Ishikawa (cell line): ENCODE measurements around the gene GYS2.

ENCODE experiments used
- CEBPB ChIP-seq: IDR thresholded peaks from 2 replicates; pipeline ENCODE4 v1.6.1; 2012
- CREB1 ChIP-seq: IDR thresholded peaks from 2 replicates; pipeline ENCODE4 v1.6.1; 2012; ENCODE audit warnings: low read depth
- EGR1 ChIP-seq: IDR thresholded peaks from 2 replicates; pipeline ENCODE4 v1.6.1; 2012
- EP300 ChIP-seq: IDR thresholded peaks from 2 replicates; pipeline ENCODE4 v1.6.1; 2012; ENCODE audit warnings: borderline replicate concordance
- FOXM1 ChIP-seq: IDR thresholded peaks from 2 replicates; pipeline ENCODE4 v1.6.1; 2012; ENCODE audit warnings: low read depth, borderline replicate concordance
- NFIC ChIP-seq: IDR thresholded peaks from 2 replicates; pipeline ENCODE4 v1.6.1; 2012
- RAD21 ChIP-seq: IDR thresholded peaks from 2 replicates; pipeline ENCODE4 v1.6.1; 2012; ENCODE audit warnings: low read depth
- REST ChIP-seq: IDR thresholded peaks from 2 replicates; pipeline ENCODE4 v1.6.1; 2012; ENCODE audit warnings: low read depth, mild to moderate bottlenecking
- TAF1 ChIP-seq: IDR thresholded peaks from 2 replicates; pipeline ENCODE4 v1.6.1; 2012; ENCODE audit warnings: low read depth, mild to moderate bottlenecking
- TCF12 ChIP-seq: IDR thresholded peaks from 2 replicates; pipeline ENCODE4 v1.6.1; 2012; ENCODE audit warnings: low read depth
- TEAD4 ChIP-seq: IDR thresholded peaks from 2 replicates; pipeline ENCODE4 v1.6.1; 2012
- YY1 ChIP-seq: IDR thresholded peaks from 2 replicates; pipeline ENCODE4 v1.6.1; 2012; ENCODE audit warnings: low read depth
- ZBTB7A ChIP-seq: IDR thresholded peaks from 2 replicates; pipeline ENCODE4 v1.6.1; 2012; ENCODE audit warnings: low read depth
- TF ChIP-seq, protein P1 (sequence below): IDR thresholded peaks from 2 replicates; pipeline ENCODE4 v1.6.1; 2012
- TF ChIP-seq, protein P2 (sequence below): IDR thresholded peaks from 2 replicates; pipeline ENCODE4 v1.6.1; 2012

GYS2 gene

DNA sequence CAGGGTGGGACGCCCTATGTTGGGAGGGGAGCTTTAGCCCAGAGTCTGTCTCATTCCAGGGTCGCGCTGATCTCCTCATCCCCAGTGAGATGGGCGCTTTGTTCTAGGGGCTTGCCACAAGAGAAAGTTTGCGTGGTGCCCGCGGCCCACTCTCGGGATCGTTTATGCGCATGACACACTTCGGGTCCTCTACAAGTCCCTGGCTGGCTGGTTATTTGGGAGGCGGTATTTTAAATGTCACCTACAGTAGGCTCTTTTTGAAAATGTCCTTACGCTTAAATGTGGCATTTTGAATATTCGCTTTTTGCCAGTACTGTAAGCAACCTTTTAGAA is 102.5 kb downstream of the GYS2 start:
- TF ChIP-seq EP300 (no peak), NFIC (no peak), ZBTB7A (no peak), REST (no peak), CEBPB (no peak), TEAD4 (no peak), CREB1 (no peak), TCF12 (no peak), YY1 (no peak), TAF1 (no peak), RAD21 (no peak)
- TF ChIP-seq, protein P1, sequence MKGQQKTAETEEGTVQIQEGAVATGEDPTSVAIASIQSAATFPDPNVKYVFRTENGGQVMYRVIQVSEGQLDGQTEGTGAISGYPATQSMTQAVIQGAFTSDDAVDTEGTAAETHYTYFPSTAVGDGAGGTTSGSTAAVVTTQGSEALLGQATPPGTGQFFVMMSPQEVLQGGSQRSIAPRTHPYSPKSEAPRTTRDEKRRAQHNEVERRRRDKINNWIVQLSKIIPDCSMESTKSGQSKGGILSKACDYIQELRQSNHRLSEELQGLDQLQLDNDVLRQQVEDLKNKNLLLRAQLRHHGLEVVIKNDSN: no peak
- TF ChIP-seq, protein P2, sequence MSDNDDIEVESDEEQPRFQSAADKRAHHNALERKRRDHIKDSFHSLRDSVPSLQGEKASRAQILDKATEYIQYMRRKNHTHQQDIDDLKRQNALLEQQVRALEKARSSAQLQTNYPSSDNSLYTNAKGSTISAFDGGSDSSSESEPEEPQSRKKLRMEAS: no peak

DNA sequence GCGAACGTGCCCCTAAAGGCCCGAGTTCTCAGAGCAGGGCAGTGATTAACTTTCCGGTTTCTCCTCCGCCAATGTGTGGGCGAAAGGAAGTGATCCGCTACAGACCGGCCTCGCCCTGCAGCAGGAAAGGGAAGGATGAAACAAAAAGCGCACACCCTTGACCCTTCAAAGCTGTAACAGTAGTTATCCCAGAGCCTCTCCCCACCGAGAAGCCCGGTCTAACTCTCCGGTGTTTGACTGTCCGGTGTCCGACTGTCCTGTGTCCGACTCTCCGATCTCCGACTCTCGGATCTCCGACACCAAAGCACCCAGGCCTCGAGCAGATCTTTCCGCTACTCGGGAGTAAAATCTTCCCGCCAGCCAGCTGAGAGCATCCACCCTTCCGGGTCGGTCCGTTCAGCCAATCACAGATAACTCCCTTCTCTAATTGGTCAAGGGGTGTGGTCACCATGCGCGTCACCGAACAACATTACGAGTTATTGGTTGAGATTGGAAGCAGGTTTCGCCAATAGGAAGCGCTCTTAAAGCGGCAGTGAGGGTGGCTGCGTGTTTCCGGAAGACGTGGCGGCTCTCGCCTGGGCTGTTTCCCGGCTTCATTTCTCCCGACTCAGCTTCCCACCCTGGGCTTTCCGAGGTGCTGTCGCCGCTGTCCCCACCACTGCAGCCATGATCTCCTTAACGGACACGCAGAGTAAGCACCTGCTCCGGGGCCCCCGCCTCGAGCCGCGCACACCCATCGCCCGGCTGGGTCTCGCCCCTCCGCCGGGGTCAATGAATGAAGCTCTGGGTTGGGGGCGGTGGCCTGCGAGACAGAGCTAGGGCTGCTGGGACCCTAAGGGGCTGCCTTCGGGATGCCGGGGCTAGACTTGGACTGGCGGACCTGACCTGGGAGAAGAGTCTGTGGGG is 103.1 kb downstream of the GYS2 start, which contains the start of the genes GOLT1B and RECQL:
Gene GOLT1B, plus strand, starts transcription at position 532 of the 906 bp plus-strand sequence. Its CDS starts 135 bp downstream, at position 667.
Gene RECQL, minus strand, starts transcription at position 378 of the 906 bp plus-strand sequence. CDS start 2,065 bp downstream, outside the sequence.
- TF ChIP-seq TCF12 (peak; percentile 35), CREB1 (peak; percentile 85), NFIC (no peak), EGR1 (peak; percentile 80), YY1 (peak; percentile 61; the same call in 1 of the 2 replicates), EP300 (no peak), RAD21 (no peak; the same call in 1 of the 2 replicates), TAF1 (peak; percentile 92), CEBPB (no peak), ZBTB7A (peak; percentile 67), FOXM1 (no peak), TEAD4 (no peak), REST (no peak)
- TF ChIP-seq, protein P2: peak; percentile 99
- TF ChIP-seq, protein P1: 0 out of 2 replicates have a peak, but pooled peaks have one; percentile 27

DNA sequence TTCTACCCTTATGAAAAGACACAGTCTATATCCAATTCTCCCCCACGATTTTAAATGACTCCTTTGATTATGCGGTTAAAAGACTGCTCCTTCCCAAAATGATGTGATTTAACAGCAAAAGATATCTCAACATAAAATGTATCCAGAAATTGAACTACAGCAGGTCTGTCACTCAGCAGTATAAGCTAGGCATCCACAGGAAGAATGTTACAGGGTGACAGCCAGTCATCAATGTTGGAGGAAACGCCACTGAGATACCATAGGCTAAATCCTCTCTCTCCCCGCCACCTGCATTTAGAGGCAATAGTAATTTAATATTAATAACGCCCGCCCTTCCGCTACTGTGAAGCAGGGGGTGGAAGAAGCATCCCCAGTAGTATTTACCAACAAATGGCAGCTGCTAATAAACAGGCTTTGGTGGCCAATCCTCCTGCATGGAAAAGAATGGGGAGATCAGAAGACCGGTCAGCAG is 103.8 kb downstream of the GYS2 start:
- TF ChIP-seq EP300: no peak
- TF ChIP-seq FOXM1: no peak
- TF ChIP-seq YY1: no peak
- no peak for TF ChIP-seq TCF12
- no peak for TF ChIP-seq NFIC
- no peak for TF ChIP-seq CREB1
- TF ChIP-seq RAD21: no peak
- TF ChIP-seq, protein P1: no peak
- TF ChIP-seq TAF1: no peak
- no peak for TF ChIP-seq ZBTB7A
- no peak for TF ChIP-seq REST
- no peak for TF ChIP-seq TEAD4
- TF ChIP-seq CEBPB: no peak
- TF ChIP-seq EGR1: no peak
- TF ChIP-seq, protein P2: no peak
